Measurements from ENCODE around the gene APBB2. TPM values are rescaled to one million over a fixed set of nuclear protein-coding genes. Genes with fewer than 3 reads are reported as not detected.

The APBB2 gene
- total RNA-seq, 1 experiment from 2014 or later = 3.7 TPM

DNA sequence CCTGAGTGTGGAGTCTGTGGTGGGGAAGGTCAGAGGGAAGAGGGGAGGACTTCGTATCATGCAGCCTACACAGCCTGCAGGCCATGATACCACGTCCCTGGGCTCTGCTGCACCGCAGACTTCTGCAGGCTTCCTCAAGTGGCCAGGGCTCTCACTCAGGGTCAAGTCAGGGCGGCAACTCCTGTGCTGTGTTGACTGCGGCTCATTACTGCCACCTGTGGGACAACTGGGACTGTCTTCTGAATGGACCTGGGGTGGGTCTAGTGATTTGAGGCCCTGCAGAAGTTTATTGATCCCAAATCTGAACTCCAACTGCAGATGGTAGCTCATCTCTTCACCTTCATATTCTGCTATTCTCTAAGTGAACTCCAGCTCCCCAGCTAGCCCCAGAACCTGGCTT, 297.5 kb downstream of the APBB2 start:
- H3K4me3 ChIP-seq (ENCODE audit: low read length) = no peak overlapping the region
- H3K9ac ChIP-seq (ENCODE audit: low read length) = no peak overlapping the region
- no peaks in the 10 kb centered on the region for H3K36me3 ChIP-seq (ENCODE audit: insufficient read depth, low read length)
- H2AFZ ChIP-seq (ENCODE audit: low read length) = no peak overlapping the region
- H3K4me2 ChIP-seq (ENCODE audit: low read depth, low read length, poor library complexity, severe bottlenecking) = no peak overlapping the region
- no peaks in the 10 kb centered on the region for H3K79me2 ChIP-seq (ENCODE audit: low read length)
- peak; percentile 74 for DNase-seq
- no peaks in the 10 kb centered on the region for H3K27me3 ChIP-seq (ENCODE audit: low read length)
- no peaks in the 10 kb centered on the region for H3K9me3 ChIP-seq (ENCODE audit: low read length)
- no peaks in the 10 kb centered on the region for H4K20me1 ChIP-seq (ENCODE audit: insufficient read depth, low read depth, low read length)
- H3K4me1 ChIP-seq (ENCODE audit: low read length) = no peaks in the 10 kb centered on the region
- no peaks in the 10 kb centered on the region for H3K9me2 ChIP-seq (replicated peaks; ENCODE audit: insufficient read depth, low read length)
- no peak overlapping the region for H3K27ac ChIP-seq (ENCODE audit: low read length)

DNA sequence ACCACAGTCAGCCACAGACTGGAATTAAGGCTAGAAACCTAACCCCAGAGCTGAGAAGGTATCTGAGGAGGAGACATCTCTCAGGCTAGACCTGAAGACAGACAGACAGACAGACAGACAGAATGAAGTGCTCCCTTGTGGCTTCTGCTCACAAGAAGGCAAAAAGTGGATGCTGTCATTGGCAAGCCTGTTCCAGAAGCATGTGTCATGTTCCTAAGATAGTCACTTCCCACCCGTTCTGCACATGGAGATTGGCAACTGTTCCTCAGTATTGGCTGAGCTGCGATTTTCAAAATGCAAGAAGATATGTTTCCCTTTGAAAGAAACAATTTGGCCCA, 298.2 kb downstream of the APBB2 start:
- Histone ChIP-seq H3K4me1 (ENCODE audit: low read length) (no peaks in the 10 kb centered on the region), H3K9me3 (ENCODE audit: low read length) (no peaks in the 10 kb centered on the region), H2AFZ (ENCODE audit: low read length) (no peak overlapping the region), H3K9ac (ENCODE audit: low read length) (no peak overlapping the region), H3K4me2 (ENCODE audit: low read depth, low read length, poor library complexity, severe bottlenecking) (no peak overlapping the region), H3K36me3 (ENCODE audit: insufficient read depth, low read length) (no peaks in the 10 kb centered on the region), H3K4me3 (ENCODE audit: low read length) (no peak overlapping the region), H3K27me3 (ENCODE audit: low read length) (no peaks in the 10 kb centered on the region), H3K79me2 (ENCODE audit: low read length) (no peaks in the 10 kb centered on the region), H3K27ac (ENCODE audit: low read length) (no peak overlapping the region), H4K20me1 (ENCODE audit: insufficient read depth, low read depth, low read length) (no peaks in the 10 kb centered on the region), H3K9me2 (replicated peaks; ENCODE audit: insufficient read depth, low read length) (no peaks in the 10 kb centered on the region)
- no peak for DNase-seq

GRCh38 chr4:40915318-40916217, 298.8 kb downstream of the APBB2 start:
- Histone ChIP-seq H4K20me1 (ENCODE audit: insufficient read depth, low read depth, low read length) (no peaks in the 10 kb centered on the region), H3K79me2 (ENCODE audit: low read length) (no peaks in the 10 kb centered on the region), H2AFZ (ENCODE audit: low read length) (no peak overlapping the region), H3K9me2 (replicated peaks; ENCODE audit: insufficient read depth, low read length) (no peaks in the 10 kb centered on the region), H3K36me3 (ENCODE audit: insufficient read depth, low read length) (no peaks in the 10 kb centered on the region), H3K4me1 (ENCODE audit: low read length) (no peaks in the 10 kb centered on the region), H3K9me3 (ENCODE audit: low read length) (no peaks in the 10 kb centered on the region), H3K4me2 (ENCODE audit: low read depth, low read length, poor library complexity, severe bottlenecking) (no peak overlapping the region), H3K27ac (ENCODE audit: low read length) (no peak overlapping the region), H3K9ac (ENCODE audit: low read length) (no peak overlapping the region), H3K4me3 (ENCODE audit: low read length) (no peak overlapping the region), H3K27me3 (ENCODE audit: low read length) (no peaks in the 10 kb centered on the region)
- DNase-seq = no peak

- Histone ChIP-seq H3K4me2 (ENCODE audit: low read depth, low read length, poor library complexity, severe bottlenecking) (no peak overlapping the region), H3K4me3 (ENCODE audit: low read length) (no peak overlapping the region), H3K27ac (ENCODE audit: low read length) (no peak overlapping the region), H3K9ac (ENCODE audit: low read length) (no peak overlapping the region), H4K20me1 (ENCODE audit: insufficient read depth, low read depth, low read length) (no peaks in the 10 kb centered on the region), H3K9me3 (ENCODE audit: low read length) (no peaks in the 10 kb centered on the region), H3K9me2 (replicated peaks; ENCODE audit: insufficient read depth, low read length) (no peaks in the 10 kb centered on the region), H3K4me1 (ENCODE audit: low read length) (no peaks in the 10 kb centered on the region), H2AFZ (ENCODE audit: low read length) (no peak overlapping the region), H3K27me3 (ENCODE audit: low read length) (no peaks in the 10 kb centered on the region), H3K36me3 (ENCODE audit: insufficient read depth, low read length) (no peaks in the 10 kb centered on the region), H3K79me2 (ENCODE audit: low read length) (no peaks in the 10 kb centered on the region)
- no peak for DNase-seq
Observed at GRCh38 chr4:40912460-40913184, 301.7 kb downstream of the APBB2 start.

GRCh38 chr4:40910706-40911105, 303.6 kb downstream of the APBB2 start:
- no peaks in the 10 kb centered on the region for H3K36me3 ChIP-seq (ENCODE audit: insufficient read depth, low read length)
- no peak overlapping the region for H3K4me3 ChIP-seq (ENCODE audit: low read length)
- no peak overlapping the region for H3K27ac ChIP-seq (ENCODE audit: low read length)
- H3K4me1 ChIP-seq (ENCODE audit: low read length) = no peaks in the 10 kb centered on the region
- H2AFZ ChIP-seq (ENCODE audit: low read length) = no peak overlapping the region
- DNase-seq = no peak
- no peak overlapping the region for H3K4me2 ChIP-seq (ENCODE audit: low read depth, low read length, poor library complexity, severe bottlenecking)
- H3K79me2 ChIP-seq (ENCODE audit: low read length) = no peaks in the 10 kb centered on the region
- H3K9me2 ChIP-seq (replicated peaks; ENCODE audit: insufficient read depth, low read length) = no peaks in the 10 kb centered on the region
- no peaks in the 10 kb centered on the region for H3K27me3 ChIP-seq (ENCODE audit: low read length)
- no peaks in the 10 kb centered on the region for H3K9me3 ChIP-seq (ENCODE audit: low read length)
- no peak overlapping the region for H3K9ac ChIP-seq (ENCODE audit: low read length)
- H4K20me1 ChIP-seq (ENCODE audit: insufficient read depth, low read depth, low read length) = no peaks in the 10 kb centered on the region

GRCh38 chr4:40909363-40909876, 304.9 kb downstream of the APBB2 start:
- Histone ChIP-seq H3K4me2 (ENCODE audit: low read depth, low read length, poor library complexity, severe bottlenecking) (no peak overlapping the region), H3K4me1 (ENCODE audit: low read length) (no peaks in the 10 kb centered on the region), H2AFZ (ENCODE audit: low read length) (no peak overlapping the region), H3K4me3 (ENCODE audit: low read length) (no peak overlapping the region), H3K36me3 (ENCODE audit: insufficient read depth, low read length) (no peaks in the 10 kb centered on the region), H3K79me2 (ENCODE audit: low read length) (no peaks in the 10 kb centered on the region), H3K9ac (ENCODE audit: low read length) (no peak overlapping the region), H3K27me3 (ENCODE audit: low read length) (no peaks in the 10 kb centered on the region), H3K27ac (ENCODE audit: low read length) (no peak overlapping the region), H4K20me1 (ENCODE audit: insufficient read depth, low read depth, low read length) (no peaks in the 10 kb centered on the region), H3K9me2 (replicated peaks; ENCODE audit: insufficient read depth, low read length) (no peaks in the 10 kb centered on the region), H3K9me3 (ENCODE audit: low read length) (no peaks in the 10 kb centered on the region)
- no peak for DNase-seq

GRCh38 chr4:40908702-40909362, 305.5 kb downstream of the APBB2 start:
- no peaks in the 10 kb centered on the region for H3K36me3 ChIP-seq (ENCODE audit: insufficient read depth, low read length)
- no peak overlapping the region for H3K9ac ChIP-seq (ENCODE audit: low read length)
- H3K4me1 ChIP-seq (ENCODE audit: low read length) = no peaks in the 10 kb centered on the region
- peak; percentile 88 for DNase-seq
- no peaks in the 10 kb centered on the region for H4K20me1 ChIP-seq (ENCODE audit: insufficient read depth, low read depth, low read length)
- no peak overlapping the region for H3K4me2 ChIP-seq (ENCODE audit: low read depth, low read length, poor library complexity, severe bottlenecking)
- H3K27me3 ChIP-seq (ENCODE audit: low read length) = no peaks in the 10 kb centered on the region
- H3K27ac ChIP-seq (ENCODE audit: low read length) = no peak overlapping the region
- no peaks in the 10 kb centered on the region for H3K79me2 ChIP-seq (ENCODE audit: low read length)
- H2AFZ ChIP-seq (ENCODE audit: low read length) = peak overlapping the region; percentile 49; the same call in 1 of the 2 replicates
- H3K9me2 ChIP-seq (replicated peaks; ENCODE audit: insufficient read depth, low read length) = no peaks in the 10 kb centered on the region
- H3K9me3 ChIP-seq (ENCODE audit: low read length) = no peaks in the 10 kb centered on the region
- H3K4me3 ChIP-seq (ENCODE audit: low read length) = no peak overlapping the region

GRCh38 chr4:40908297-40908696, 306.0 kb downstream of the APBB2 start:
- DNase-seq = no peak
- Histone ChIP-seq H2AFZ (ENCODE audit: low read length) (peak overlapping the region; percentile 49; the same call in 1 of the 2 replicates), H3K9ac (ENCODE audit: low read length) (no peak overlapping the region)

More at GRCh38 chr4:40908297-40908696, 306.0 kb downstream of the APBB2 start:
- Histone ChIP-seq H3K9me3 (ENCODE audit: low read length) (no peaks in the 10 kb centered on the region), H3K27ac (ENCODE audit: low read length) (no peak overlapping the region), H3K36me3 (ENCODE audit: insufficient read depth, low read length) (no peaks in the 10 kb centered on the region), H3K4me2 (ENCODE audit: low read depth, low read length, poor library complexity, severe bottlenecking) (no peak overlapping the region), H3K27me3 (ENCODE audit: low read length) (no peaks in the 10 kb centered on the region), H3K79me2 (ENCODE audit: low read length) (no peaks in the 10 kb centered on the region), H3K4me3 (ENCODE audit: low read length) (no peak overlapping the region), H4K20me1 (ENCODE audit: insufficient read depth, low read depth, low read length) (no peaks in the 10 kb centered on the region), H3K9me2 (replicated peaks; ENCODE audit: insufficient read depth, low read length) (no peaks in the 10 kb centered on the region), H3K4me1 (ENCODE audit: low read length) (no peaks in the 10 kb centered on the region)

Measured in Karpas-422 (cell line).